Left lung (tissue), 10 donors: ENCODE results near the gene SPTBN5. TPM values are rescaled to one million over a fixed set of nuclear protein-coding genes. Genes with fewer than 3 reads are reported as not detected.

ENCODE experiments used
- ATAC-seq: fragments of 200-7000 bp; cut with Tn5 transposase; one replicate; pipeline ENCODE4 v1.9.1; 2020; ENCODE audit warnings: moderate library complexity
- DNase-seq, 4 donors: peaks; one replicate each; pipeline ENCODE4 v3.0.0-alpha.2; 2013 to 2020
- H3K27ac ChIP-seq, 2 donors: fragments of 200-600 bp; sonication (generic) in 1 of 2; one replicate each; pipeline versions ENCODE4 v1.5.0 to v1.8.0; 2020 to 2021
- H3K27me3 ChIP-seq, 2 donors: fragments of 200-600 bp; sonication (generic) in 1 of 2; one replicate each; pipeline versions ENCODE4 v1.5.0 to v1.8.0; 2020 to 2021
- H3K36me3 ChIP-seq, 2 donors: fragments of 200-600 bp; sonication (generic) in 1 of 2; one replicate each; pipeline versions ENCODE4 v1.5.0 to v1.8.0; 2020 to 2021
- H3K4me1 ChIP-seq, 2 donors: fragments of 200-600 bp; one replicate each; pipeline ENCODE4 v1.8.0; 2021
- H3K4me3 ChIP-seq, 2 donors: fragments of 200-600 bp; sonication (generic) in 1 of 2; one replicate each; pipeline versions ENCODE4 v1.5.0 to v1.8.0; 2020 to 2021; ENCODE audit warnings: mild to moderate bottlenecking in 1 of 2
- H3K9me3 ChIP-seq, 2 donors: fragments of 200-600 bp; sonication (generic) in 1 of 2; one replicate each; pipeline versions ENCODE4 v1.5.0 to v1.8.0; 2020 to 2021
- intact Hi-C, 2 donors: fragments of 100-400 bp; cut with DNase I; formaldehyde crosslinking; loops; one replicate each; pipeline versions ENCODE4 v1.11.2 to v1.14.2; 2022
- polyA plus RNA-seq, 6 donors: library from polyadenylated mRNA; unstranded; fragments of 120-200 nt; gene quantifications; one replicate each; pipeline ENCODE4 v1.2.1, GENCODE V29; 2013; ENCODE audit not compliant: insufficient read length in 6 of 6
- total RNA-seq, 2 donors: library from RNA; stranded (reverse); fragmentation: NEBNext Ultra II Directional; extraction: Animal tissue kit (Norgen Biotek cat#: 25700); gene quantifications; one replicate each; pipeline ENCODE4 v1.2.1, GENCODE V29; 2021
- TF ChIP-seq, protein P1 (sequence below), 2 donors: fragments of 200-600 bp; sonication (generic) in 1 of 2; IDR thresholded peaks; one replicate each; pipeline versions ENCODE4 v1.5.0 to v1.8.0; 2021; ENCODE audit warnings: antibody characterized with exemption in 2 of 2
- donor health status: DM: no; HTN: yes; CAD: no.
- donor health status: DM: no; HTN: no; CAD: no.

The SPTBN5 gene
- total and polyA plus RNA-seq, 8 donors: 0.67 to 4.8 (median 1.3) TPM

DNA sequence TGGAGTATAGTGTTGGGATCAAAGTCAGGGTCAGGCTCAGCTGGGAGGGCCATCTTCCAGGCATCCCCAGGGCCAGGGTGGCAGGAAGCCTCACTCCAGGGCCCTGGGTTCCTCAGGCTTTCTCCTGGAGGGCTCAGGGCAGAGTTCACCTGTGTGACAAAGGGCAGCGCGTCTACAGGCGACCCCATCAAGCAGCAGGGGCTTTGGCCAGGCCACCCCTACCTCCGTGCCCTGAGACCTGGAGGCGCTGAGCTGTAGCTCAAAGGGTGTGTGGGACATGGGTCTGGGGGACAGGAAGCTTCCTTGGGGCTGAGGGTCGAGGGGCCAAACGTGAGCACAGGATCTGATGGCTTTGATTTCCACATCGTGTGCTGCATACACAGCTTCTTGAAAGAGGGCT lies 12.8 kb downstream of the SPTBN5 start:
- no peak for ATAC-seq
- DNase-seq: no peak
- Histone ChIP-seq H3K27ac (no peak overlapping the region), H3K9me3 (no peaks in the 10 kb centered on the region), H3K36me3 (peaks cover 0 to 10% of the 10 kb centered on the region in 2 donors), H3K4me1 (peaks cover 9 to 15% of the 10 kb centered on the region in 2 donors), H3K27me3 (peaks cover 0 to 20% of the 10 kb centered on the region in 2 donors), H3K4me3 (no peak overlapping the region)
- intact Hi-C loops: no loop called here
- TF ChIP-seq, protein P1, sequence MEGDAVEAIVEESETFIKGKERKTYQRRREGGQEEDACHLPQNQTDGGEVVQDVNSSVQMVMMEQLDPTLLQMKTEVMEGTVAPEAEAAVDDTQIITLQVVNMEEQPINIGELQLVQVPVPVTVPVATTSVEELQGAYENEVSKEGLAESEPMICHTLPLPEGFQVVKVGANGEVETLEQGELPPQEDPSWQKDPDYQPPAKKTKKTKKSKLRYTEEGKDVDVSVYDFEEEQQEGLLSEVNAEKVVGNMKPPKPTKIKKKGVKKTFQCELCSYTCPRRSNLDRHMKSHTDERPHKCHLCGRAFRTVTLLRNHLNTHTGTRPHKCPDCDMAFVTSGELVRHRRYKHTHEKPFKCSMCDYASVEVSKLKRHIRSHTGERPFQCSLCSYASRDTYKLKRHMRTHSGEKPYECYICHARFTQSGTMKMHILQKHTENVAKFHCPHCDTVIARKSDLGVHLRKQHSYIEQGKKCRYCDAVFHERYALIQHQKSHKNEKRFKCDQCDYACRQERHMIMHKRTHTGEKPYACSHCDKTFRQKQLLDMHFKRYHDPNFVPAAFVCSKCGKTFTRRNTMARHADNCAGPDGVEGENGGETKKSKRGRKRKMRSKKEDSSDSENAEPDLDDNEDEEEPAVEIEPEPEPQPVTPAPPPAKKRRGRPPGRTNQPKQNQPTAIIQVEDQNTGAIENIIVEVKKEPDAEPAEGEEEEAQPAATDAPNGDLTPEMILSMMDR (IDR thresholded peaks at IDR 0.05): no peak

DNA sequence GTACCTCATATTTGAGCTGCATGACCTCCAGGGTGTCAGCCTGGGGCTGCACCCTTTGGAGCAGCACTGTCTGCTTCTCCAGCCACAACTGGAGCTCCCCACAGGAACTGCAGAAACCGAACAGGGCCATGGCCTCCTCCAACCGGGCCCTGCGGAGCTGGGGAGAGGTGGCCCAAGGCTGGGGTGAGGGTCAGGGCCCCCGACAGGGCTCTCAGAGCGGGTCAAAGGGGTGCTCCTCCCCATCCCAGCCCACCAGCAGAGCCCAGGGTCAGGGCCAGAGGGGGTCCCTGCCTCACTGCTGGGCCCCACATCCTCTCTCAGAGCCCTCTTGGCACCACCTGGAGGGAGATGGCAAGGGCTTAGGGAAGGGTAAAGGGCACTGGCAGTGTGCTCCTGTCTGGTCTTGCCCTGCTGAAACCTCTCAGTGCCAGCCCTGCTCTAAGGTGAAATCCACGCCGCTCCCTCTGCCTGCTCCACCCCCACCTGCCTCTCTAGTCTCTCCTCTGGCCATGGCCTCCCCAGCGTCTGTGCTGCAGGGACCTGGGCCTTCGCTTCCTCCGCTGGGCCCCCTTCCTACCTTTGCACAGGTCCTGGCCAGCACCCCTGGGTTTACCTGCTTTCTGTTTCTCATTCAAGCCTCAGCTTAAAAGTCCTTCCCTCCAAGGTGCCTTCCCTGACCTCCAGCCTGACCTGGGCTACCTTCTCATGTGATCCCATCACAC lies 13.5 kb downstream of the SPTBN5 start:
- H3K4me3 ChIP-seq: no peak overlapping the region
- peak in 1 of 4 donors; percentile 63 for DNase-seq
- peaks cover 0 to 20% of the 10 kb centered on the region in 2 donors for H3K27me3 ChIP-seq
- TF ChIP-seq, protein P1 (IDR thresholded peaks at IDR 0.05): no peak
- intact Hi-C loops: no loop called here
- ATAC-seq: no peak
- peaks cover 0 to 2% of the 10 kb centered on the region in 2 donors for H3K36me3 ChIP-seq
- no peak overlapping the region for H3K27ac ChIP-seq
- H3K9me3 ChIP-seq: no peaks in the 10 kb centered on the region
- H3K4me1 ChIP-seq: peaks cover 9 to 15% of the 10 kb centered on the region in 2 donors

DNA sequence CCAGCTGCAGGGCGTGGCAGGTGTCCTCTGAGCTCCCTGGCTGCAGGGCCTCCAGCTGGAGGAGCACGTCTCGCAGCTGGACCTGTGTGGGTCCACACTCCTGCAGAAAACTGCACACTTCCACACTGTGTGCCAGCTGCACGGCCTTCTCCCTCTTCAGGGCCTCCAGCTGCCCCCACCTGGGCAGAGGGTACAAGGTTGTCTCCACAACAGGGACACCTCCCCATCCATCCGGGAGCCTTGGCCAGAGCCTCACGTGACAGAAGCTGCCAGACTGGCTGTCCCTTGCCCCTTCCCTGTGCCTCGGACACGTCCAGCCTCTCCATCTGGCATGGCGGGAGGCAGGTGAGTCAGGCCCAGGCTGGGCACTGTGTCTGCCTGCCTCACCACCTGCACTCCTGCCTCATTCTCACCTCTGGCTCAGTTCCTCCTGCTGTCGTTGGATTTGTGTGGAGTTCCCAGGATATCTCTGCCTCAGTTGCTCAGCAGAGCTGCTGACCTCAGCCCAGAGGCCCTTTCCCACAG lies 14.5 kb downstream of the SPTBN5 start:
- Histone ChIP-seq H3K27me3 (peaks cover 0 to 20% of the 10 kb centered on the region in 2 donors), H3K4me1 (peaks cover 9 to 15% of the 10 kb centered on the region in 2 donors), H3K9me3 (no peaks in the 10 kb centered on the region), H3K4me3 (no peak overlapping the region), H3K36me3 (no peaks in the 10 kb centered on the region), H3K27ac (no peak overlapping the region)
- no peak for ATAC-seq
- peak in 1 of 4 donors; percentile 61 for DNase-seq
- TF ChIP-seq, protein P1 (IDR thresholded peaks at IDR 0.05): no peak
- intact Hi-C loops: no loop called here

DNA sequence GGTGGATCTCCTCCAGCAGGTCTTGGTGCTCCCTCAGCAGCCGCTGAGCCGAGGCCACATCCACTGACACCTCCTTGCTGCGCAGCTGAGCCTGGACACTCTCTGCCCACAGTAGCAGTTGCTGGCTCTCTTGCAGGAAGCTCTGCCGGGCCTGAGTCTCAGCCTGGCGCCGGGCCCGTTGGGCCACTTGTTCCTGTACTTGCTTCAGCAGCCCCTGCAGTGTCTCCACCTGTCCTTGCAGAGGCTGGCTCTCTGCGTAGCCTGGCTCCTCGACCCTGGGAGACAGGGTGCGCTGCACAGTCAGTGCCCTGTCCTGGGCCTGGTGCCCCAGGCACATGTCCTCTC lies 15.5 kb downstream of the SPTBN5 start:
- no peak overlapping the region for H3K27ac ChIP-seq
- DNase-seq: peak in 1 of 4 donors; percentile 56
- intact Hi-C loops: no loop called here
- H3K36me3 ChIP-seq: no peaks in the 10 kb centered on the region
- H3K4me3 ChIP-seq: no peak overlapping the region
- H3K9me3 ChIP-seq: no peaks in the 10 kb centered on the region
- no peak for ATAC-seq
- H3K27me3 ChIP-seq: peaks cover 0 to 20% of the 10 kb centered on the region in 2 donors
- TF ChIP-seq, protein P1 (IDR thresholded peaks at IDR 0.05): no peak
- peaks cover 9 to 15% of the 10 kb centered on the region in 2 donors for H3K4me1 ChIP-seq

DNA sequence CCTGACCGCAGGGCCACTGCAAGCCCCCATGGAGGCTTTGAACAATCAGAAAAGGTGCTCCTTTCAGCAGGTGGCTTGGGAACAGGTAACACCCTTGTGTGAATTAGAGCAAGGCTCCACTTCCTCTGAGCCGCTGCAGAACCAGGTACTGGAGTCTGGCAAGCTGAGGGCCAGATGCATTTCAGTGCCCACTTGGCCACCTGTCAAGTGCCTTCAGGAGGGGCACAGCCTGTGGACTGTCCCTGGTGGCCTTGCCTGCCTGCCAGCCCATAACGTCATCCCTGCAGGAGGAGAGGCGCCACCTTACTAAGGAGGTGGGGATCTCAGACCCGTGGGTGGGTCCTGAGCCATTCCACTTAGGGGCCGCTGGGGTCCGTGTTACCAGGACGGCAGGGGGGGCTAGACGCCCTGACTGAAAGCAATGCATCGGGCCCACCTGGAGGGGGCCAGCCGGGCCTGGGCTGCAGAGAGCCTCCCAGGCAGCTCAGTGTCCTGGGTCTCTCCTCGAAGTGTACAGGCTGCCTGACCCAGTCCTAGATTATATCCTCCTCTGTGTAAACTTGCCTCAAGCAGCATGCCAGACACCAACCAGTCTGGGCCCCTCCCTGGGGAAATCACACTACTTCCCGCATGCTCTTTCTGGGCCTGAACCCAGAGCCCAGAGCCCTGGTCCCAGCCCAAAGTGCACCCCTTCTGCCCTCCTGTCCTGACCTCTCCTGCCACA lies 16.1 kb downstream of the SPTBN5 start:
- intact Hi-C loops: no loop called here
- DNase-seq: peak in 1 of 4 donors; percentile 60
- no peak for ATAC-seq
- no peaks in the 10 kb centered on the region for H3K36me3 ChIP-seq
- peaks cover 0 to 20% of the 10 kb centered on the region in 2 donors for H3K27me3 ChIP-seq
- H3K4me3 ChIP-seq: no peak overlapping the region
- no peaks in the 10 kb centered on the region for H3K9me3 ChIP-seq
- TF ChIP-seq, protein P1 (IDR thresholded peaks at IDR 0.05): no peak
- no peak overlapping the region for H3K27ac ChIP-seq
- peaks cover 9 to 15% of the 10 kb centered on the region in 2 donors for H3K4me1 ChIP-seq
